CD14-positive monocyte (primary cell): ENCODE data around the gene KDM6B. TPM values are rescaled to one million over a fixed set of nuclear protein-coding genes. Genes with fewer than 3 reads are reported as not detected.

Experiments
- DNase-seq, 3 donors: peaks; one replicate each; pipeline ENCODE4 v3.0.0-alpha.2; 2011 to 2022
- H2AFZ ChIP-seq: 2 replicates; pipeline ENCODE4 v1.6.0; 2012; ENCODE audit warnings: mild to moderate bottlenecking, low read depth, low read length, inconsistent platforms; ENCODE audit not compliant: insufficient read depth, poor library complexity, severe bottlenecking
- H3K27ac ChIP-seq, 2 donors: 1 replicate in 1 of 2; 2 replicates in 1 of 2; pipeline ENCODE4 v1.5.1; 2012 to 2013; ENCODE audit warnings: low read length in 2 of 2, control low read depth in 1 of 2, inconsistent platforms in 1 of 2, low read depth in 1 of 2, mild to moderate bottlenecking in 1 of 2
- H3K27me3 ChIP-seq, 2 donors: one replicate each; pipeline versions ENCODE4 v1.6.0 to v1.6.1; 2011 to 2013; ENCODE audit warnings: low read length in 2 of 2; ENCODE audit not compliant: control insufficient read depth in 2 of 2, insufficient read depth in 2 of 2
- H3K36me3 ChIP-seq, 2 donors: replicated peaks in 1 of 2; 1 replicate in 1 of 2; 2 replicates in 1 of 2; pipeline versions ENCODE4 v1.5.1 to v1.6.1; 2012 to 2013; ENCODE audit warnings: low read length in 2 of 2, control low read depth in 1 of 2, inconsistent platforms in 1 of 2, mild to moderate bottlenecking in 1 of 2; ENCODE audit not compliant: insufficient read depth in 2 of 2, control insufficient read depth in 1 of 2
- H3K4me1 ChIP-seq, 2 donors: 1 replicate in 1 of 2; 2 replicates in 1 of 2; pipeline versions ENCODE4 v1.5.1 to v1.6.1; 2012 to 2013; ENCODE audit warnings: low read length in 2 of 2, control low read depth in 1 of 2, inconsistent platforms in 1 of 2, mild to moderate bottlenecking in 1 of 2, moderate library complexity in 1 of 2; ENCODE audit not compliant: insufficient read depth in 2 of 2, control insufficient read depth in 1 of 2
- H3K4me2 ChIP-seq: replicated peaks from 2 replicates; pipeline ENCODE3; 2012; ENCODE audit warnings: low read length, moderate library complexity, mild to moderate bottlenecking; ENCODE audit not compliant: poor library complexity, severe bottlenecking; ENCODE audit errors: extremely low read depth
- H3K4me3 ChIP-seq, 3 experiments: fragments of 200-600 bp in 1 of 3; sonication (generic) in 1 of 3; replicated peaks in 1 of 3; 1 replicate in 2 of 3; 2 replicates in 1 of 3; pipeline ENCODE4 v1.5.1; 2011 to 2013; ENCODE audit warnings: low read length in 3 of 3, mild to moderate bottlenecking in 3 of 3, control low read depth in 2 of 3, low read depth in 2 of 3, inconsistent platforms in 1 of 3, moderate library complexity in 1 of 3
- H3K79me2 ChIP-seq: 2 replicates; pipeline ENCODE4 v1.6.0; 2012; ENCODE audit warnings: mild to moderate bottlenecking, control low read depth, inconsistent platforms, low read length, moderate library complexity; ENCODE audit not compliant: insufficient read depth
- H3K9ac ChIP-seq: 2 replicates; pipeline ENCODE4 v1.6.0; 2017; ENCODE audit warnings: low read length, mild to moderate bottlenecking; ENCODE audit not compliant: insufficient read depth, poor library complexity, severe bottlenecking
- H3K9me3 ChIP-seq, 2 donors: replicated peaks in 1 of 2; 1 replicate in 1 of 2; 2 replicates in 1 of 2; pipeline versions ENCODE4 v1.5.1 to v1.6.1; 2012 to 2013; ENCODE audit warnings: low read length in 2 of 2, control low read depth in 1 of 2; ENCODE audit not compliant: control insufficient read depth in 1 of 2, insufficient read depth in 1 of 2
- H4K20me1 ChIP-seq: 2 replicates; pipeline ENCODE4 v1.6.0; 2012; ENCODE audit warnings: mild to moderate bottlenecking, low read length, control low read depth, moderate library complexity; ENCODE audit not compliant: insufficient read depth
- H3K27ac Mint-ChIP-seq, 7 donors: one replicate each; pipeline ENCODE4 v1.8.0; 2020; ENCODE audit warnings: mild to moderate bottlenecking in 7 of 7, mixed read lengths in 7 of 7, moderate library complexity in 6 of 7, inconsistent platforms in 2 of 7
- H3K27me3 Mint-ChIP-seq, 3 donors: one replicate each; pipeline ENCODE4 v1.8.0; 2021 to 2022; ENCODE audit warnings: low read depth in 3 of 3, mild to moderate bottlenecking in 3 of 3, mixed read lengths in 3 of 3, moderate library complexity in 3 of 3, inconsistent platforms in 1 of 3
- H3K36me3 Mint-ChIP-seq, 2 donors: one replicate each; pipeline ENCODE4 v1.8.0; 2020; ENCODE audit warnings: mixed read lengths in 2 of 2, inconsistent platforms in 1 of 2, mild to moderate bottlenecking in 1 of 2
- H3K4me1 Mint-ChIP-seq: one replicate; pipeline ENCODE4 v1.8.0; 2020; ENCODE audit warnings: mild to moderate bottlenecking, mixed read lengths
- H3K4me3 Mint-ChIP-seq, 2 donors: one replicate each; pipeline ENCODE4 v1.8.0; 2020; ENCODE audit warnings: mild to moderate bottlenecking in 2 of 2, mixed read lengths in 2 of 2, moderate library complexity in 1 of 2
- H3K9me3 Mint-ChIP-seq, 7 donors: one replicate each; pipeline ENCODE4 v1.8.0; 2020 to 2022; ENCODE audit warnings: mixed read lengths in 7 of 7, mild to moderate bottlenecking in 6 of 7, moderate library complexity in 6 of 7, inconsistent platforms in 2 of 7
- WGBS: methylation state at CpG from one replicate; pipeline ENCODE4 v1.1.5; 2013; ENCODE audit warnings: missing lambda C conversion rate; ENCODE audit not compliant: insufficient coverage; 5-methylcytosine and 5-hydroxymethylcytosine counted together
- intact Hi-C, 2 donors: fragments of 100-400 bp; cut with micrococcal nuclease; formaldehyde crosslinking; loops; one replicate each; pipeline versions ENCODE4 v1.15.0 to v1.15.1; 2023
- polyA plus RNA-seq, 3 donors: library from polyadenylated mRNA; depleted of rRNA in 1 of 3; unstranded in 2 of 3; stranded (reverse) in 1 of 3; fragments of 300-500 nt in 2 of 3; fragments of >200 nt in 1 of 3; fragmentation: Illumina TruSeq in 2 of 3; gene quantifications; 1 replicate in 2 of 3; 2 replicates in 1 of 3; pipeline ENCODE4 v1.2.3, GENCODE V29; 2012 to 2021
- TF ChIP-seq, protein P1 (sequence below): fragments of 200-600 bp; IDR thresholded peaks from one replicate; pipeline ENCODE4 v1.8.0; 2022; ENCODE audit warnings: antibody characterized with exemption, mild to moderate bottlenecking

KDM6B gene
- polyA plus RNA-seq, 3 donors = 0.37 to 25.5 (median 0.44) TPM

GRCh38 chr17:7811251-7811650 lies 22.8 kb upstream of the KDM6B start:
- Histone ChIP-seq H3K9ac (no peak overlapping the region), H3K79me2 (no peaks in the 10 kb centered on the region), H3K9me3 (no peaks in the 10 kb centered on the region), H3K4me3 (no peak overlapping the region), H3K27me3 (no peaks in the 10 kb centered on the region), H4K20me1 (no peaks in the 10 kb centered on the region), H3K36me3 (no peaks in the 10 kb centered on the region), H3K4me1 (peaks cover 10 to 19% of the 10 kb centered on the region in 2 donors), H2AFZ (no peak overlapping the region), H3K27ac (no peak overlapping the region), H3K4me2 (no peak overlapping the region)
- TF ChIP-seq, protein P1, sequence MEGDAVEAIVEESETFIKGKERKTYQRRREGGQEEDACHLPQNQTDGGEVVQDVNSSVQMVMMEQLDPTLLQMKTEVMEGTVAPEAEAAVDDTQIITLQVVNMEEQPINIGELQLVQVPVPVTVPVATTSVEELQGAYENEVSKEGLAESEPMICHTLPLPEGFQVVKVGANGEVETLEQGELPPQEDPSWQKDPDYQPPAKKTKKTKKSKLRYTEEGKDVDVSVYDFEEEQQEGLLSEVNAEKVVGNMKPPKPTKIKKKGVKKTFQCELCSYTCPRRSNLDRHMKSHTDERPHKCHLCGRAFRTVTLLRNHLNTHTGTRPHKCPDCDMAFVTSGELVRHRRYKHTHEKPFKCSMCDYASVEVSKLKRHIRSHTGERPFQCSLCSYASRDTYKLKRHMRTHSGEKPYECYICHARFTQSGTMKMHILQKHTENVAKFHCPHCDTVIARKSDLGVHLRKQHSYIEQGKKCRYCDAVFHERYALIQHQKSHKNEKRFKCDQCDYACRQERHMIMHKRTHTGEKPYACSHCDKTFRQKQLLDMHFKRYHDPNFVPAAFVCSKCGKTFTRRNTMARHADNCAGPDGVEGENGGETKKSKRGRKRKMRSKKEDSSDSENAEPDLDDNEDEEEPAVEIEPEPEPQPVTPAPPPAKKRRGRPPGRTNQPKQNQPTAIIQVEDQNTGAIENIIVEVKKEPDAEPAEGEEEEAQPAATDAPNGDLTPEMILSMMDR = no peak
- Mint-ChIP-seq H3K27me3 (peaks cover 2 to 3% (median 3%) of the 10 kb centered on the region in 3 donors), H3K4me3 (no peak overlapping the region), H3K4me1 (peaks cover 13% of the 10 kb centered on the region), H3K36me3 (no peaks in the 10 kb centered on the region), H3K9me3 (no peaks in the 10 kb centered on the region), H3K27ac (no peak overlapping the region)
- WGBS = 80% methylated on average over 2 of the region's 3 CpGs
- intact Hi-C loops = no loop called here
- peak in 1 of 3 donors; percentile 6 for DNase-seq

DNA sequence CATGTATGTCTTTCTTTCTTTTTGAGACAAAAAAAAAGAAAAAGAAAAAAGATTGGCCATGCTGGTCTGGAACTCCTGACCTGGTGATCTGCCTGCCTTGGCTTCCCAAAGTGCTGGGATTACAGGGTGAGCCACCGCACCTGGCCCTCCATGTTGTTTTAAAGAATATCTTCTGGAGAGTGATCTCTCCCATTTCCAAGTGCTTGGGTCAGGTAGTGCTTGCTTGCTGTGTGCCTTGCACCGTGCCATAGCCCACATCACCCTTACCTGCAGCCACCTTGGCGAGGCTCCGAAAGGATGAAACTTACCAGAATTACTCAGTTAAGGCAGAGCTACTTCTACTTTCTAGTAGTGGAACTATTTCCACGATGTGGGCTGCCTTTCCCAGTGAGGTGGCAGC lies 19.0 kb upstream of the KDM6B start:
- no peaks in the 10 kb centered on the region for H3K27me3 ChIP-seq
- H3K27me3 Mint-ChIP-seq = peaks cover 2 to 3% (median 2%) of the 10 kb centered on the region in 3 donors
- no peak overlapping the region for H3K4me2 ChIP-seq
- 100% methylated on average over 2 of the region's 5 CpGs for WGBS
- no peaks in the 10 kb centered on the region for H3K9me3 Mint-ChIP-seq
- no peak overlapping the region for H2AFZ ChIP-seq
- intact Hi-C loops = no loop called here
- H3K4me1 ChIP-seq = peaks cover 2 to 5% of the 10 kb centered on the region in 2 donors
- no peak overlapping the region for H3K27ac ChIP-seq
- no peaks in the 10 kb centered on the region for H4K20me1 ChIP-seq
- no peaks in the 10 kb centered on the region for H3K36me3 ChIP-seq
- no peak overlapping the region for H3K4me3 Mint-ChIP-seq
- H3K9me3 ChIP-seq = no peaks in the 10 kb centered on the region
- H3K4me3 ChIP-seq = no peak overlapping the region
- no peak overlapping the region for H3K27ac Mint-ChIP-seq
- no peak for DNase-seq
- TF ChIP-seq, protein P1 = no peak
- H3K79me2 ChIP-seq = no peaks in the 10 kb centered on the region
- peaks cover 7% of the 10 kb centered on the region for H3K4me1 Mint-ChIP-seq
- H3K9ac ChIP-seq = no peak overlapping the region
- no peaks in the 10 kb centered on the region for H3K36me3 Mint-ChIP-seq
